Measurements from ENCODE around the gene NOCT. TPM values are rescaled to one million over a fixed set of nuclear protein-coding genes. Genes with fewer than 3 reads are reported as not detected.

Gene NOCT
- total RNA-seq, 1 experiment from 2014 or later: 17.1 TPM

DNA sequence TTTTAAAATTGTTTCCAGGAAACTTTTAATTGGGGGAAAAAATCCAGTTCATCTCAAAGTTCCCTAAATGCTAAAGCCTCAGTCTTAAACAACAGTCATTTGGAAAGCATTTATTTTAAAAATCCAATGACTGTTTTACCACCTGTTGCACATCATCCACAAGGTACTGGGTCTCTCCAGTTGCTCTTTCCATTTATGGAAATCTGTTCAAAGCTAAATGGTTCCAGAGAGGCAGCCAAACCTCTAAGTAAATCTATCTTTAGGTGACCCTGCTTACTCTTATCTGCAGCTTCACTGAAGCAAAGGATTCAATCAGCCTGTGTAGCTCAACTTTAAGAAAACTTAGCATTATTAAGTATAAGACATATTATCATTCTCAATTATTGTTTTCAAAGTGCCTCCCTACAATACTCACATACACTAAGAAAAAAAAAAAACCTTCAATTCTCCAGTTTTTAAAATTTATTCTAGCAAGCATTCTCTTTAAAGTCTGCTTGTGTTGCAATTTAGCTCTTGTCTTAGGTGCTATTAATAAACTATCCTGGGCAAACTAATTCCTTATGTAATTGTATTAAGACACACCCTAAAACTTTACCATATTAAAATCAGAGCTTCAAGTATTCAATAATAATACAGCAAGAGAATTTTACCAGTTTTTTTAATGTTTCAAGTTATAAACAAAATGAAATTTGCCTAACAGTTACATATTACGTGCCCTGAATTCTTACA is 60.6 kb downstream of the NOCT start:
- CTCF ChIA-PET: no interaction called here

DNA sequence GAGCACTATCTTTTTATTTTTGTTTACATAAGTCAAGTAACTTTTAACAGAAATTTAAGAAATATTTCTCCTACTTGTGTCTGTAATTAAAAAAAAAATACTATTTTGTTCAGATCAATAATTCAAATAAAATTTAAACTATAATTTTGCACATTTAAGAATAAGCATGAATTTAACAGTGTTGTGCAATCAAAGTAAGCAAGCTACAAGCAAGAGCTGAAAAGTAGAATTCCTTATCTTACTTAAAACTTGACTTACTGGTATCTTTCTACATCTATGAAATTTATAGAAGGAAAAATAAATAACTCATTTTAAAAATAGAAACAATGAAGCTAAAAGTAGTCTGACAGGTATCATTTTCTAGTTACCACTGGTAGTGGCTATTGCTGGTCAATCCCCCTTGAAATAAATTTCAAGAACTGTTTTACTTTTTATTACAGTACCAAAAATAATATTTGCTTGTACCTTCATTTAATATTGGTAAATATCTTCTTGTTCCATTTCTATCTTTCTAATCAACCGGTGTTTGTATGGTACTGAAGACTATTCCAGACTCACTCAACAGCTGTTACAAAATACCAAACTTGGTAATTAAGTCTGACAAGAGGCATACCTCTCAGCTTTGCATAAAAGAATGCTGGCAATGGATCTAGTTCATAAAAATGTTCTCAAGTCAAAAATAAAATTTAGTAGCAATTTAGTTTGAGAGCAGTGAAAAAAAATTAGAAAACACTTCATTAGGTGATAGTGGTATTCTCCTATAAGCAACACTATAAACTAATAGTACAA is 62.2 kb downstream of the NOCT start:
- Histone ChIP-seq H3K4me3 (ENCODE audit: low read depth in 2 of 2, low read length in 2 of 2) (no peak overlapping the region), H3K36me3 (ENCODE audit: control insufficient read depth, insufficient read depth, low read length) (peaks cover 6% of the 10 kb centered on the region), H3K27ac (ENCODE audit: low read length) (no peak overlapping the region), H3K4me1 (ENCODE audit: control insufficient read depth, insufficient read depth, low read length) (peaks cover 21% of the 10 kb centered on the region), H3K27me3 (ENCODE audit: control insufficient read depth, insufficient read depth, low read length) (no peaks in the 10 kb centered on the region), H3K9me3 (ENCODE audit: control insufficient read depth, insufficient read depth, low read depth, low read length) (no peaks in the 10 kb centered on the region)
- in situ Hi-C loops (cut with HindIII; ENCODE audit: low pct_unique_long_range_greater_than_20kb, low sequenced_read_pairs) (no loop called here), intact Hi-C loops (cut with micrococcal nuclease; ENCODE audit: unreplicated experiment) (no loop called here)
- no TSS peak for BruUV-seq (replicated peaks)
- TF ChIP-seq REST (IDR thresholded peaks at IDR 0.05; ENCODE audit: insufficient read depth in 1 of 2, low read depth in 2 of 2, low read length in 1 of 2): no peak
- TF ChIP-seq, protein P1, sequence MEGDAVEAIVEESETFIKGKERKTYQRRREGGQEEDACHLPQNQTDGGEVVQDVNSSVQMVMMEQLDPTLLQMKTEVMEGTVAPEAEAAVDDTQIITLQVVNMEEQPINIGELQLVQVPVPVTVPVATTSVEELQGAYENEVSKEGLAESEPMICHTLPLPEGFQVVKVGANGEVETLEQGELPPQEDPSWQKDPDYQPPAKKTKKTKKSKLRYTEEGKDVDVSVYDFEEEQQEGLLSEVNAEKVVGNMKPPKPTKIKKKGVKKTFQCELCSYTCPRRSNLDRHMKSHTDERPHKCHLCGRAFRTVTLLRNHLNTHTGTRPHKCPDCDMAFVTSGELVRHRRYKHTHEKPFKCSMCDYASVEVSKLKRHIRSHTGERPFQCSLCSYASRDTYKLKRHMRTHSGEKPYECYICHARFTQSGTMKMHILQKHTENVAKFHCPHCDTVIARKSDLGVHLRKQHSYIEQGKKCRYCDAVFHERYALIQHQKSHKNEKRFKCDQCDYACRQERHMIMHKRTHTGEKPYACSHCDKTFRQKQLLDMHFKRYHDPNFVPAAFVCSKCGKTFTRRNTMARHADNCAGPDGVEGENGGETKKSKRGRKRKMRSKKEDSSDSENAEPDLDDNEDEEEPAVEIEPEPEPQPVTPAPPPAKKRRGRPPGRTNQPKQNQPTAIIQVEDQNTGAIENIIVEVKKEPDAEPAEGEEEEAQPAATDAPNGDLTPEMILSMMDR (IDR thresholded peaks at IDR 0.05): no peak
- no peak for TF ChIP-seq TCF7L2 (IDR thresholded peaks at IDR 0.05; ENCODE audit: low read depth, low read length)
- no peak for TF ChIP-seq POLR2AphosphoS5 (IDR thresholded peaks at IDR 0.05; ENCODE audit: low read depth, low read length)
- TF ChIP-seq SIN3A (IDR thresholded peaks at IDR 0.05; ENCODE audit: borderline replicate concordance, insufficient read depth, low read depth, low read length): no peak
- ChIA-PET CTCF (no interaction called here), POLR2A (no interaction called here)
- no peak for DNase-seq (ENCODE audit: low read depth, low spot score)
- ATAC-seq: no peak

More for the DNA sequence above, 60.6 kb downstream of the NOCT start:
- no peaks in the 10 kb centered on the region for H3K9me3 ChIP-seq (ENCODE audit: control insufficient read depth, insufficient read depth, low read depth, low read length)
- H3K27ac ChIP-seq (ENCODE audit: low read length): no peak overlapping the region
- POLR2A ChIA-PET: interaction anchor here (0.6 kb wide), 1 partner anchor 75 kb away, joined by 3 read pairs; no protein-coding TSS in a partner anchor
- no peak for DNase-seq (ENCODE audit: low read depth, low spot score)
- in situ Hi-C loops (cut with HindIII; ENCODE audit: low pct_unique_long_range_greater_than_20kb, low sequenced_read_pairs) (no loop called here), intact Hi-C loops (cut with micrococcal nuclease; ENCODE audit: unreplicated experiment) (no loop called here)
- peaks cover 18% of the 10 kb centered on the region for H3K36me3 ChIP-seq (ENCODE audit: control insufficient read depth, insufficient read depth, low read length)
- no TSS peak for BruUV-seq (replicated peaks)
- H3K4me3 ChIP-seq (ENCODE audit: low read depth in 2 of 2, low read length in 2 of 2): no peak overlapping the region
- no peaks in the 10 kb centered on the region for H3K27me3 ChIP-seq (ENCODE audit: control insufficient read depth, insufficient read depth, low read length)
- ATAC-seq: no peak
- no peak for TF ChIP-seq TCF7L2 (IDR thresholded peaks at IDR 0.05; ENCODE audit: low read depth, low read length)
- no peak for TF ChIP-seq REST (IDR thresholded peaks at IDR 0.05; ENCODE audit: insufficient read depth in 1 of 2, low read depth in 2 of 2, low read length in 1 of 2)
- no peak for TF ChIP-seq POLR2AphosphoS5 (IDR thresholded peaks at IDR 0.05; ENCODE audit: low read depth, low read length)
- TF ChIP-seq, protein P1 (IDR thresholded peaks at IDR 0.05): no peak
- TF ChIP-seq SIN3A (IDR thresholded peaks at IDR 0.05; ENCODE audit: borderline replicate concordance, insufficient read depth, low read depth, low read length): no peak
- H3K4me1 ChIP-seq (ENCODE audit: control insufficient read depth, insufficient read depth, low read length): peaks cover 11% of the 10 kb centered on the region; the same call in 1 of the 2 replicates

Measured in Panc1 (cell line).